Activated CD4-positive, alpha-beta memory T cell treated with anti-CD3 and anti-CD28 coated beads for 36 hours (primary cell): ENCODE measurements around the gene CRYBG2. TPM values are rescaled to one million over a fixed set of nuclear protein-coding genes. Genes with fewer than 3 reads are reported as not detected.
A peak's percentile ranks its signal among the peaks of the same experiment; 100 is the strongest.

Experiments
- CTCF ChIA-PET: fragments of 350-600 bp; sonication (Branson Sonifier 250); formaldehyde crosslinking; loops from one replicate; lab custom pipeline; 2021; ENCODE audit warnings: antibody characterized with exemption, inconsistent platforms; lab: Charles Lee
- POLR2A ChIA-PET: fragments of 350-600 bp; sonication (Branson Sonifier 250); formaldehyde crosslinking; loops from one replicate; lab custom pipeline; 2021; ENCODE audit warnings: antibody characterized with exemption; lab: Charles Lee
- DNase-seq: peaks from one replicate; pipeline ENCODE4 v3.0.0-alpha.2; 2020
- H3K27ac Mint-ChIP-seq: one replicate; pipeline ENCODE4 v1.8.0; 2021; ENCODE audit warnings: mixed read lengths
- H3K27me3 Mint-ChIP-seq: one replicate; pipeline ENCODE4 v1.8.0; 2021; ENCODE audit warnings: mixed read lengths
- H3K36me3 Mint-ChIP-seq: one replicate; pipeline ENCODE4 v1.8.0; 2021; ENCODE audit warnings: mixed read lengths
- H3K4me1 Mint-ChIP-seq: one replicate; pipeline ENCODE4 v1.8.0; 2021; ENCODE audit warnings: low read depth, mixed read lengths
- H3K4me3 Mint-ChIP-seq: one replicate; pipeline ENCODE4 v1.8.0; 2021; ENCODE audit warnings: mild to moderate bottlenecking, mixed read lengths
- H3K9me3 Mint-ChIP-seq: one replicate; pipeline ENCODE4 v1.8.0; 2021; ENCODE audit warnings: mixed read lengths
- intact Hi-C: fragments of 100-400 bp; cut with micrococcal nuclease; formaldehyde crosslinking; loops from one replicate; pipeline ENCODE4 v1.15.1; 2023
- total RNA-seq, 2 experiments: library from RNA; stranded (reverse); gene quantifications; one replicate each; pipeline ENCODE4 v1.2.3, GENCODE V29; 2021

The CRYBG2 gene
- total RNA-seq, 2 experiments from 2014 or later: 1.3 to 1.6 TPM

GRCh38 chr1:26368486-26368885 is 14.6 kb upstream of the CRYBG2 start:
- intact Hi-C loops: no loop called here
- Mint-ChIP-seq H3K4me3 (no peak overlapping the region), H3K27ac (no peak overlapping the region), H3K9me3 (peaks cover 7% of the 10 kb centered on the region), H3K27me3 (no peaks in the 10 kb centered on the region), H3K36me3 (no peaks in the 10 kb centered on the region), H3K4me1 (peaks cover 44% of the 10 kb centered on the region)
- CTCF ChIA-PET: no interaction called here
- POLR2A ChIA-PET: no interaction called here
- no peak for DNase-seq

GRCh38 chr1:26368006-26368405 is 14.1 kb upstream of the CRYBG2 start:
- H3K27ac Mint-ChIP-seq: no peak overlapping the region
- H3K9me3 Mint-ChIP-seq: peaks cover 7% of the 10 kb centered on the region
- peaks cover 44% of the 10 kb centered on the region for H3K4me1 Mint-ChIP-seq
- ChIA-PET POLR2A (no interaction called here), CTCF (no interaction called here)
- no peaks in the 10 kb centered on the region for H3K36me3 Mint-ChIP-seq
- intact Hi-C loops: no loop called here
- no peak overlapping the region for H3K4me3 Mint-ChIP-seq
- no peak for DNase-seq
- no peaks in the 10 kb centered on the region for H3K27me3 Mint-ChIP-seq

- H3K4me3 Mint-ChIP-seq: no peak overlapping the region
- intact Hi-C loops: no loop called here
- POLR2A ChIA-PET: no interaction called here
- CTCF ChIA-PET: interaction anchor here (0.8 to 6.5 kb wide), 2 partner anchors 27 to 90 kb away, joined by 4 to 54 read pairs; partner anchors contain the start of gene SH3BGRL3
- H3K27me3 Mint-ChIP-seq: no peaks in the 10 kb centered on the region
- H3K36me3 Mint-ChIP-seq: no peaks in the 10 kb centered on the region
- H3K27ac Mint-ChIP-seq: no peak overlapping the region
- peaks cover 7% of the 10 kb centered on the region for H3K9me3 Mint-ChIP-seq
- peaks cover 38% of the 10 kb centered on the region for H3K4me1 Mint-ChIP-seq
- DNase-seq: no peak
Measured at GRCh38 chr1:26367441-26367840, 13.5 kb upstream of the CRYBG2 start.

GRCh38 chr1:26364956-26365355 is 11.0 kb upstream of the CRYBG2 start:
- ChIA-PET CTCF (interaction anchor here (0.7 to 6.5 kb wide), 17 partner anchors 9 to 467 kb away, joined by 3 to 54 read pairs (median 9); partner anchors contain the start of genes CD52, CEP85, SH3BGRL3 and ZNF593), POLR2A (no interaction called here)
- Mint-ChIP-seq H3K4me1 (peaks cover 36% of the 10 kb centered on the region), H3K9me3 (no peaks in the 10 kb centered on the region), H3K27ac (no peak overlapping the region), H3K4me3 (no peak overlapping the region), H3K27me3 (peaks cover 7% of the 10 kb centered on the region), H3K36me3 (no peaks in the 10 kb centered on the region)
- no peak for DNase-seq
- intact Hi-C loops: loop anchor here (5.0 kb wide), 2 partner anchors 32 to 52 kb away; no protein-coding TSS in a partner anchor

- H3K27me3 Mint-ChIP-seq: peaks cover 7% of the 10 kb centered on the region
- H3K4me1 Mint-ChIP-seq: peaks cover 41% of the 10 kb centered on the region
- POLR2A ChIA-PET: interaction anchor here (0.9 to 1.4 kb wide), 2 partner anchors 15 to 53 kb away, joined by 3 read pairs; no protein-coding TSS in a partner anchor
- peak overlapping the region; percentile 8 for H3K4me3 Mint-ChIP-seq
- intact Hi-C loops: loop anchor here (2.0 to 5.0 kb wide), 4 partner anchors 34 to 87 kb away; no protein-coding TSS in a partner anchor
- peak; percentile 91 for DNase-seq
- H3K9me3 Mint-ChIP-seq: no peaks in the 10 kb centered on the region
- peak overlapping the region; percentile 58 for H3K27ac Mint-ChIP-seq
- CTCF ChIA-PET: interaction anchor here (0.6 to 6.5 kb wide), 37 partner anchors 9 to 328 kb away, joined by 3 to 54 read pairs (median 5); partner anchors contain the start of genes CD52, CEP85, CRYBG2 and DHDDS
- H3K36me3 Mint-ChIP-seq: no peaks in the 10 kb centered on the region
Measured at GRCh38 chr1:26363549-26364448, 9.9 kb upstream of the CRYBG2 start.

GRCh38 chr1:26362331-26362730 is 8.4 kb upstream of the CRYBG2 start:
- ChIA-PET CTCF (interaction anchor here (0.7 to 6.5 kb wide), 9 partner anchors 8 to 193 kb away, joined by 3 to 54 read pairs (median 5); partner anchors contain the start of genes SH3BGRL3, ZNF593 and ZNF683), POLR2A (no interaction called here)
- H3K4me3 Mint-ChIP-seq: no peak overlapping the region
- peaks cover 7% of the 10 kb centered on the region for H3K27me3 Mint-ChIP-seq
- no peak for DNase-seq
- intact Hi-C loops: loop anchor here (2.0 to 5.0 kb wide), 4 partner anchors 35 to 86 kb away; no protein-coding TSS in a partner anchor
- no peaks in the 10 kb centered on the region for H3K36me3 Mint-ChIP-seq
- H3K9me3 Mint-ChIP-seq: no peaks in the 10 kb centered on the region
- peaks cover 41% of the 10 kb centered on the region for H3K4me1 Mint-ChIP-seq
- H3K27ac Mint-ChIP-seq: no peak overlapping the region

- no peak overlapping the region for H3K27ac Mint-ChIP-seq
- intact Hi-C loops: loop anchor here (2.0 to 5.0 kb wide), 4 partner anchors 36 to 85 kb away; no protein-coding TSS in a partner anchor
- POLR2A ChIA-PET: no interaction called here
Measured at GRCh38 chr1:26361605-26362122, 7.7 kb upstream of the CRYBG2 start.

GRCh38 chr1:26360807-26361604 is 7.1 kb upstream of the CRYBG2 start:
- intact Hi-C loops: loop anchor here (5.0 kb wide), 2 partner anchors 36 to 56 kb away; no protein-coding TSS in a partner anchor
- Mint-ChIP-seq H3K4me3 (peak overlapping the region; percentile 61), H3K36me3 (no peaks in the 10 kb centered on the region), H3K9me3 (no peaks in the 10 kb centered on the region), H3K4me1 (peaks cover 41% of the 10 kb centered on the region), H3K27ac (no peak overlapping the region), H3K27me3 (peaks cover 7% of the 10 kb centered on the region)
- POLR2A ChIA-PET: interaction anchor here (0.5 kb wide), 1 partner anchor 98 kb away, joined by 3 read pairs; no protein-coding TSS in a partner anchor
- no peak for DNase-seq
- CTCF ChIA-PET: interaction anchor here (1.0 to 6.5 kb wide), 7 partner anchors 13 to 127 kb away, joined by 4 to 54 read pairs (median 24); partner anchors contain the start of genes CEP85, SH3BGRL3 and ZNF683

More at GRCh38 chr1:26361605-26362122, 7.7 kb upstream of the CRYBG2 start:
- DNase-seq: no peak
- peaks cover 41% of the 10 kb centered on the region for H3K4me1 Mint-ChIP-seq
- H3K27me3 Mint-ChIP-seq: peaks cover 7% of the 10 kb centered on the region
- no peaks in the 10 kb centered on the region for H3K9me3 Mint-ChIP-seq
- H3K4me3 Mint-ChIP-seq: no peak overlapping the region
- H3K36me3 Mint-ChIP-seq: no peaks in the 10 kb centered on the region
- CTCF ChIA-PET: interaction anchor here (0.7 to 6.5 kb wide), 8 partner anchors 9 to 85 kb away, joined by 3 to 54 read pairs (median 14); partner anchors contain the start of genes SH3BGRL3 and ZNF683

GRCh38 chr1:26359981-26360806 is 6.3 kb upstream of the CRYBG2 start:
- Mint-ChIP-seq H3K9me3 (no peaks in the 10 kb centered on the region), H3K4me1 (peaks cover 44% of the 10 kb centered on the region), H3K36me3 (no peaks in the 10 kb centered on the region), H3K27me3 (peaks cover 7% of the 10 kb centered on the region), H3K4me3 (peak overlapping the region; percentile 61), H3K27ac (no peak overlapping the region)
- POLR2A ChIA-PET: interaction anchor here (0.5 to 1.3 kb wide), 2 partner anchors 57 to 98 kb away, joined by 3 read pairs; no protein-coding TSS in a partner anchor
- CTCF ChIA-PET: interaction anchor here (0.5 to 5.5 kb wide), 7 partner anchors 14 to 126 kb away, joined by 3 to 48 read pairs (median 5); partner anchors contain the start of genes CEP85 and ZNF683
- intact Hi-C loops: loop anchor here (2.0 to 5.0 kb wide), 3 partner anchors 37 to 57 kb away; no protein-coding TSS in a partner anchor
- DNase-seq: peak; percentile 71
